H1 (cell line): ENCODE results near the gene CAMKMT. TPM values are rescaled to one million over a fixed set of nuclear protein-coding genes. Genes with fewer than 3 reads are reported as not detected.

ENCODE experiments used
- CTCF ChIA-PET: fragments of 300-600 bp; sonication (Branson Sonifier 250); formaldehyde crosslinking; loops from one replicate; lab custom pipeline; 2021; ENCODE audit not compliant: partially characterized antibody; lab: Charles Lee
- POLR2A ChIA-PET: fragments of 300-600 bp; sonication (Branson Sonifier 250); formaldehyde crosslinking; loops from one replicate; lab custom pipeline; 2021; ENCODE audit warnings: inconsistent platforms; ENCODE audit not compliant: partially characterized antibody; lab: Charles Lee
- DNase-seq, 2 experiments: peaks; one replicate each; pipeline versions ENCODE4 v3.0.0 to v3.0.0-alpha.2; 2010 to 2022; ENCODE audit warnings: low spot score in 2 of 2, low read depth in 1 of 2, mixed read lengths in 1 of 2
- FAIRE-seq: peaks from 2 replicates; lab custom pipeline; 2011; peaks lifted over from hg19 to GRCh38; lab: Jason Lieb, UNC
- H2AFZ ChIP-seq: 2 replicates; pipeline ENCODE4 v1.8.1; 2012; ENCODE audit warnings: low read length, inconsistent platforms
- H2AK5ac ChIP-seq: 2 replicates; pipeline ENCODE4 v1.6.1; 2013; ENCODE audit warnings: low read depth, low read length
- H2BK120ac ChIP-seq: replicated peaks from 2 replicates; pipeline ENCODE3; 2013; ENCODE audit warnings: low read depth, low read length, inconsistent platforms
- H2BK12ac ChIP-seq: 2 replicates; pipeline ENCODE4 v1.6.1; 2013; ENCODE audit warnings: low read depth, low read length
- H2BK15ac ChIP-seq: 2 replicates; pipeline ENCODE4 v1.6.1; 2013; ENCODE audit warnings: low read length
- H2BK20ac ChIP-seq: 2 replicates; pipeline ENCODE4 v1.6.1; 2013; ENCODE audit warnings: low read length
- H2BK5ac ChIP-seq: 2 replicates; pipeline ENCODE4 v1.6.1; 2013; ENCODE audit warnings: low read depth, low read length
- H3K14ac ChIP-seq: 2 replicates; pipeline ENCODE4 v1.6.1; 2013; ENCODE audit warnings: inconsistent platforms; ENCODE audit not compliant: insufficient read length
- H3K18ac ChIP-seq: 2 replicates; pipeline ENCODE4 v1.6.1; 2013; ENCODE audit warnings: low read length; ENCODE audit errors: extremely low read depth
- H3K23ac ChIP-seq: 2 replicates; pipeline ENCODE4 v1.6.1; 2013; ENCODE audit warnings: inconsistent platforms; ENCODE audit not compliant: insufficient read length
- H3K23me2 ChIP-seq: 2 replicates; pipeline ENCODE4 v1.6.1; 2013; ENCODE audit warnings: low read depth, low read length
- H3K27ac ChIP-seq: 2 replicates; pipeline ENCODE4 v1.6.1; 2011; ENCODE audit warnings: low read depth, low read length, inconsistent platforms
- H3K27me3 ChIP-seq, 4 experiments: replicated peaks in 1 of 4; 1 replicate in 1 of 4; 2 replicates in 3 of 4; pipeline versions ENCODE4 v1.6.1 to v1.8.1; 2011 to 2013; ENCODE audit warnings: low read length in 3 of 4, mild to moderate bottlenecking in 3 of 4, inconsistent platforms in 2 of 4, mixed read lengths in 2 of 4, moderate library complexity in 1 of 4; ENCODE audit not compliant: control insufficient read depth in 3 of 4, insufficient read depth in 3 of 4; ENCODE audit errors: extremely low read depth in 1 of 4
- H3K36me3 ChIP-seq, 4 experiments: 2 replicates each; pipeline versions ENCODE4 v1.6.1 to v1.8.1; 2011 to 2013; ENCODE audit warnings: mild to moderate bottlenecking in 4 of 4, low read length in 3 of 4, moderate library complexity in 2 of 4, control low read depth in 1 of 4, inconsistent platforms in 1 of 4; ENCODE audit not compliant: insufficient read depth in 4 of 4, control insufficient read depth in 2 of 4
- H3K4ac ChIP-seq: replicated peaks from 2 replicates; pipeline ENCODE3; 2013; ENCODE audit warnings: low read length, low read depth, mixed read lengths, inconsistent platforms; ENCODE audit not compliant: insufficient read length
- H3K4me1 ChIP-seq, 4 experiments: replicated peaks in 1 of 4; 1 replicate in 1 of 4; 2 replicates in 3 of 4; pipeline versions ENCODE4 v1.6.1 to v1.8.1; 2011 to 2013; ENCODE audit warnings: low read length in 3 of 4, inconsistent platforms in 2 of 4, mixed read lengths in 1 of 4; ENCODE audit not compliant: insufficient read depth in 4 of 4, control insufficient read depth in 3 of 4
- H3K4me2 ChIP-seq, 2 experiments: 2 replicates each; pipeline versions ENCODE4 v1.6.1 to v1.8.1; 2011 to 2013; ENCODE audit warnings: low read depth in 2 of 2, low read length in 2 of 2, control low read depth in 1 of 2, inconsistent platforms in 1 of 2, mild to moderate bottlenecking in 1 of 2; ENCODE audit not compliant: insufficient read depth in 1 of 2
- H3K4me3 ChIP-seq, 4 experiments: fragments of 200-600, 300-600 bp in 1 of 4; sonication (generic), shearing (Covaris generic), sonication (Bioruptor Twin) in 1 of 4; 2 replicates each; pipeline versions ENCODE4 v1.5.1 to v1.8.1; 2011 to 2016; ENCODE audit warnings: low read length in 4 of 4, low read depth in 3 of 4, control low read depth in 2 of 4, inconsistent platforms in 2 of 4, mild to moderate bottlenecking in 2 of 4, mixed read lengths in 1 of 4, moderate library complexity in 1 of 4; ENCODE audit not compliant: insufficient read depth in 2 of 4; ENCODE audit errors: extremely low read depth in 1 of 4
- H3K56ac ChIP-seq: replicated peaks from 2 replicates; pipeline ENCODE3; 2013; ENCODE audit warnings: low read depth, mild to moderate bottlenecking, mixed read lengths, low read length, inconsistent platforms; ENCODE audit not compliant: insufficient read length
- H3K79me1 ChIP-seq: 2 replicates; pipeline ENCODE4 v1.6.1; 2013; ENCODE audit warnings: low read depth, low read length, control low read depth
- H3K79me2 ChIP-seq, 2 experiments: 2 replicates each; pipeline versions ENCODE4 v1.6.1 to v1.8.1; 2012 to 2013; ENCODE audit warnings: low read length in 2 of 2, mild to moderate bottlenecking in 2 of 2, inconsistent platforms in 1 of 2; ENCODE audit not compliant: insufficient read depth in 2 of 2, control insufficient read depth in 1 of 2
- H3K9ac ChIP-seq, 4 experiments: replicated peaks in 1 of 4; 1 replicate in 1 of 4; 2 replicates in 3 of 4; pipeline versions ENCODE4 v1.6.1 to v1.8.1; 2011 to 2013; ENCODE audit warnings: low read depth in 3 of 4, low read length in 3 of 4, control low read depth in 2 of 4, mild to moderate bottlenecking in 2 of 4, moderate library complexity in 2 of 4, inconsistent platforms in 1 of 4; ENCODE audit errors: extremely low read depth in 1 of 4
- H3K9me3 ChIP-seq, 2 experiments: 2 replicates each; pipeline versions ENCODE4 v1.6.1 to v1.8.1; 2012 to 2013; ENCODE audit warnings: mild to moderate bottlenecking in 2 of 2, moderate library complexity in 2 of 2, control low read depth in 1 of 2, inconsistent platforms in 1 of 2, low read depth in 1 of 2, low read length in 1 of 2, mixed read lengths in 1 of 2; ENCODE audit not compliant: insufficient read depth in 2 of 2
- H4K20me1 ChIP-seq, 2 experiments: replicated peaks in 1 of 2; 2 replicates each; pipeline versions ENCODE3 to v1.8.1; 2011 to 2013; ENCODE audit warnings: inconsistent platforms in 2 of 2, low read length in 2 of 2, mild to moderate bottlenecking in 1 of 2; ENCODE audit not compliant: insufficient read depth in 2 of 2, control insufficient read depth in 1 of 2
- H4K5ac ChIP-seq: 2 replicates; pipeline ENCODE4 v1.6.1; 2013; ENCODE audit warnings: low read length, low read depth, mixed read lengths, inconsistent platforms; ENCODE audit not compliant: insufficient read length
- H4K8ac ChIP-seq: 2 replicates; pipeline ENCODE4 v1.8.0; 2013; ENCODE audit warnings: mild to moderate bottlenecking, moderate library complexity, low read length, inconsistent platforms; ENCODE audit not compliant: insufficient read depth; ENCODE audit errors: extremely low read depth
- H4K91ac ChIP-seq: replicated peaks from 2 replicates; pipeline ENCODE3; 2013; ENCODE audit warnings: low read length, mixed read lengths, inconsistent platforms; ENCODE audit not compliant: insufficient read length
- GTF2F1 ChIP-seq: IDR thresholded peaks from 2 replicates; pipeline ENCODE4 v1.6.1; 2012; ENCODE audit warnings: low read depth, low read length, improper control_type of control experiment, borderline replicate concordance
- KDM1A ChIP-seq: fragments of 200-600, 300-600 bp; sonication (generic); IDR thresholded peaks from 2 replicates; pipeline ENCODE4 v1.7.1; 2016; ENCODE audit warnings: mild to moderate bottlenecking, low read length, borderline replicate concordance
- POLR2A ChIP-seq, 2 experiments: IDR thresholded peaks; 1 replicate in 1 of 2; 2 replicates in 1 of 2; pipeline ENCODE4 v1.6.1; 2011; ENCODE audit warnings: low read depth in 2 of 2, low read length in 2 of 2, mild to moderate bottlenecking in 2 of 2; ENCODE audit errors: control extremely low read depth in 1 of 2
- POU5F1 ChIP-seq: IDR thresholded peaks from 2 replicates; pipeline ENCODE4 v1.6.1; 2011; ENCODE audit warnings: low read depth, mild to moderate bottlenecking, low read length, moderate library complexity
- TCF12 ChIP-seq: IDR thresholded peaks from 2 replicates; pipeline ENCODE4 v1.6.1; 2011; ENCODE audit warnings: low read depth, mild to moderate bottlenecking, low read length
- WGBS, 2 experiments: shearing (Covaris generic) in 1 of 2; methylation state at CpG; one replicate each; pipeline versions ENCODE4 v1.1.6 to v1.1.7; 2013 to 2015; ENCODE audit warnings: low lambda C conversion rate in 2 of 2, mixed read lengths in 2 of 2, inconsistent platforms in 1 of 2, low coverage in 1 of 2, missing lambda C conversion rate in 1 of 2; ENCODE audit not compliant: insufficient replicate concordance in 2 of 2, insufficient coverage in 1 of 2, insufficient read length in 1 of 2; ENCODE audit errors: extremely low coverage in 1 of 2, missing lambda C conversion rate in 1 of 2; 5-methylcytosine and 5-hydroxymethylcytosine counted together
- polyA plus RNA-seq, 7 experiments: library from polyadenylated mRNA; depleted of rRNA in 3 of 7; stranded (reverse) in 5 of 7; unstranded in 2 of 7; fragments of >200 nt in 5 of 7; fragments of 200-250 nt in 2 of 7; gene quantifications; 1 replicate in 5 of 7; 2 replicates in 1 of 7; 4 replicates in 1 of 7; pipeline versions ENCODE4 v1.2.1 to v1.2.3, GENCODE V29; 2011 to 2013; ENCODE audit warnings: missing spikeins in 2 of 7, mixed read lengths in 2 of 7
- total RNA-seq: library from RNA; stranded (reverse); fragmentation: NEBNext Ultra II Directional; extraction: Animal tissue kit (Norgen Biotek cat#: 25700); gene quantifications from 2 replicates; pipeline ENCODE4 v1.2.1, GENCODE V29; 2021

The CAMKMT gene
- total and polyA plus RNA-seq, 2 of the 8 experiments (the other 6 are each of a cell fraction or from before 2014, with no cell fraction given), result 14.7 to 22.4 TPM

- Histone ChIP-seq H3K4me3 (no peak overlapping the region), H4K91ac (no peak overlapping the region), H3K18ac (no peak overlapping the region), H3K36me3 (no peaks in the 10 kb centered on the region), H2BK12ac (no peak overlapping the region), H3K79me1 (no peaks in the 10 kb centered on the region), H2BK120ac (no peak overlapping the region), H4K8ac (no peak overlapping the region), H3K4me1 (peaks cover 6 to 14% (median 8%) of the 10 kb centered on the region in 4 experiments; a peak in 4 of 7 replicates), H3K56ac (no peak overlapping the region), H3K27ac (no peak overlapping the region), H2BK5ac (no peak overlapping the region), H2AK5ac (no peak overlapping the region), H3K4me2 (no peak overlapping the region), H3K9ac (no peak overlapping the region), H3K79me2 (no peaks in the 10 kb centered on the region), H2BK20ac (no peak overlapping the region), H2BK15ac (no peak overlapping the region), H3K14ac (no peak overlapping the region), H4K5ac (no peak overlapping the region), H3K9me3 (peaks cover 0 to 4% of the 10 kb centered on the region in 2 experiments; a peak in 1 of 4 replicates), H2AFZ (no peak overlapping the region), H3K27me3 (peaks cover 0 to 3% (median 0%) of the 10 kb centered on the region in 4 experiments; a peak in 3 of 7 replicates), H3K23ac (no peak overlapping the region), H3K23me2 (no peaks in the 10 kb centered on the region; the same call in 1 of the 2 replicates), H4K20me1 (no peaks in the 10 kb centered on the region), H3K4ac (no peak overlapping the region)
- ChIA-PET CTCF (interaction anchor here (0.6 to 1.2 kb wide), 3 partner anchors 15 to 171 kb away, joined by 3 read pairs; no protein-coding TSS in a partner anchor), POLR2A (interaction anchor here (1.2 to 7.7 kb wide), 2 partner anchors 17 to 19 kb away, joined by 3 to 84 read pairs; no protein-coding TSS in a partner anchor)
- DNase-seq (no peak), FAIRE-seq (no peak)
- TF ChIP-seq POU5F1, result no peak
- no peak for TF ChIP-seq GTF2F1
- no peak for TF ChIP-seq KDM1A
- TF ChIP-seq POLR2A (IDR thresholded peaks at IDR 0.05; ENCODE audit: control extremely low read depth in 1 of 2, low read depth in 2 of 2, low read length in 2 of 2), result no peak
- TF ChIP-seq TCF12, result no peak
- WGBS, 2 experiments, result 83% methylated on average over 2 of the region's 2 CpGs; no CpG with 5 or more reads in 1 of the 2 experiments
Measured at GRCh38 chr2:44785433-44785832, 423.7 kb downstream of the CAMKMT start.
